HEK293 (cell line): ENCODE measurements around the gene SLC29A1.

ENCODE experiments used
- ATF2 ChIP-seq: fragments of 450-650 bp; formaldehyde crosslinking; IDR thresholded peaks from 2 replicates; pipeline ENCODE4 v1.5.1; 2016; ENCODE audit warnings: missing biosample characterization, missing genetic modification characterization, low read depth
- GLI4 ChIP-seq: fragments of 450-650 bp; formaldehyde crosslinking; IDR thresholded peaks from 2 replicates; pipeline ENCODE4 v1.5.1; 2016; ENCODE audit warnings: missing biosample characterization, missing genetic modification characterization
- HOXD13 ChIP-seq: sonication (generic); formaldehyde crosslinking; IDR thresholded peaks from 2 replicates; pipeline ENCODE4 v1.8.0; 2022; ENCODE audit warnings: missing genetic modification reagents, borderline replicate concordance
- KLF1 ChIP-seq: fragments of 450-650 bp; formaldehyde crosslinking; IDR thresholded peaks from 2 replicates; pipeline ENCODE4 v1.5.1; 2016; ENCODE audit warnings: missing biosample characterization, missing genetic modification characterization
- OSR2 ChIP-seq: fragments of 450-650 bp; formaldehyde crosslinking; IDR thresholded peaks from 2 replicates; pipeline ENCODE4 v1.5.1; 2016; ENCODE audit warnings: missing biosample characterization, missing genetic modification characterization
- OVOL3 ChIP-seq: fragments of 450-650 bp; formaldehyde crosslinking; IDR thresholded peaks from 2 replicates; pipeline ENCODE4 v1.5.1; 2016; ENCODE audit warnings: missing biosample characterization, missing genetic modification characterization
- PBX3 ChIP-seq: sonication (generic); formaldehyde crosslinking; IDR thresholded peaks from 2 replicates; pipeline ENCODE4 v1.8.1; 2022; ENCODE audit warnings: mild to moderate bottlenecking, moderate library complexity, missing genetic modification reagents
- SP3 ChIP-seq: fragments of 450-650 bp; formaldehyde crosslinking; IDR thresholded peaks from 2 replicates; pipeline ENCODE4 v1.5.1; 2016; ENCODE audit warnings: missing biosample characterization, missing genetic modification characterization
- WT1 ChIP-seq: fragments of 450-650 bp; formaldehyde crosslinking; IDR thresholded peaks from 2 replicates; pipeline ENCODE4 v1.5.1; 2016; ENCODE audit warnings: missing biosample characterization, missing genetic modification characterization
- YY2 ChIP-seq: fragments of 450-650 bp; formaldehyde crosslinking; IDR thresholded peaks from 2 replicates; pipeline ENCODE4 v1.5.1; 2016; ENCODE audit warnings: missing biosample characterization, missing genetic modification characterization
- ZBTB10 ChIP-seq: fragments of 450-650 bp; formaldehyde crosslinking; IDR thresholded peaks from 2 replicates; pipeline ENCODE4 v1.5.1; 2016; ENCODE audit warnings: missing biosample characterization, missing genetic modification characterization
- ZBTB48 ChIP-seq: fragments of 450-650 bp; formaldehyde crosslinking; IDR thresholded peaks from 2 replicates; pipeline ENCODE4 v1.5.1; 2016; ENCODE audit warnings: missing biosample characterization, missing genetic modification characterization
- ZFP41 ChIP-seq: fragments of 450-650 bp; formaldehyde crosslinking; IDR thresholded peaks from 2 replicates; pipeline ENCODE4 v1.5.1; 2016; ENCODE audit warnings: missing biosample characterization, missing genetic modification characterization, borderline replicate concordance
- ZNF223 ChIP-seq: fragments of 450-650 bp; formaldehyde crosslinking; IDR thresholded peaks from 2 replicates; pipeline ENCODE4 v1.5.1; 2016; ENCODE audit warnings: missing biosample characterization, missing genetic modification characterization
- ZNF24 ChIP-seq: fragments of 450-650 bp; formaldehyde crosslinking; IDR thresholded peaks from 2 replicates; pipeline ENCODE4 v1.5.1; 2016; ENCODE audit warnings: missing biosample characterization, missing genetic modification characterization
- ZNF280D ChIP-seq: fragments of 450-650 bp; formaldehyde crosslinking; IDR thresholded peaks from 2 replicates; pipeline ENCODE4 v1.5.1; 2016; ENCODE audit warnings: missing biosample characterization, missing genetic modification characterization
- ZNF391 ChIP-seq: fragments of 450-650 bp; formaldehyde crosslinking; IDR thresholded peaks from 2 replicates; pipeline ENCODE4 v1.5.1; 2016; ENCODE audit warnings: low read depth, missing biosample characterization, missing genetic modification characterization, borderline replicate concordance
- ZNF398 ChIP-seq: fragments of 450-650 bp; formaldehyde crosslinking; IDR thresholded peaks from 2 replicates; pipeline ENCODE4 v1.5.1; 2017; ENCODE audit warnings: missing biosample characterization, missing genetic modification characterization
- ZNF473 ChIP-seq: fragments of 450-650 bp; formaldehyde crosslinking; IDR thresholded peaks from 2 replicates; pipeline ENCODE4 v1.5.1; 2017; ENCODE audit warnings: missing biosample characterization, missing genetic modification characterization
- ZNF488 ChIP-seq: fragments of 450-650 bp; formaldehyde crosslinking; IDR thresholded peaks from 2 replicates; pipeline ENCODE4 v1.5.1; 2016; ENCODE audit warnings: missing biosample characterization, missing genetic modification characterization
- ZNF560 ChIP-seq: fragments of 450-650 bp; formaldehyde crosslinking; IDR thresholded peaks from 2 replicates; pipeline ENCODE4 v1.5.1; 2017; ENCODE audit warnings: missing biosample characterization, missing genetic modification characterization, borderline replicate concordance
- ZNF561 ChIP-seq: fragments of 450-650 bp; IDR thresholded peaks from 2 replicates; pipeline ENCODE4 v1.5.1; 2018; ENCODE audit warnings: missing biosample characterization, missing genetic modification characterization, borderline replicate concordance
- ZNF580 ChIP-seq: fragments of 450-650 bp; formaldehyde crosslinking; IDR thresholded peaks from 2 replicates; pipeline ENCODE4 v1.5.1; 2016; ENCODE audit warnings: missing biosample characterization, missing genetic modification characterization
- ZNF639 ChIP-seq: fragments of 450-650 bp; formaldehyde crosslinking; IDR thresholded peaks from 2 replicates; pipeline ENCODE4 v1.5.1; 2016; ENCODE audit warnings: missing biosample characterization, missing genetic modification characterization
- ZNF768 ChIP-seq: fragments of 450-650 bp; formaldehyde crosslinking; IDR thresholded peaks from 2 replicates; pipeline ENCODE4 v1.5.1; 2018; ENCODE audit warnings: missing biosample characterization, mild to moderate bottlenecking, missing genetic modification characterization
- ZNF777 ChIP-seq: fragments of 450-650 bp; formaldehyde crosslinking; IDR thresholded peaks from 2 replicates; pipeline ENCODE4 v1.5.1; 2017; ENCODE audit warnings: missing biosample characterization, missing genetic modification characterization, borderline replicate concordance

Gene SLC29A1

GRCh38 chr6:44245912-44246662 is 22.7 kb downstream of the SLC29A1 start (continued):
- TF ChIP-seq ZNF473 (tag by site-specific recombination): no peak
- TF ChIP-seq HOXD13: no peak
- TF ChIP-seq ZNF580 (tag by site-specific recombination): no peak
- TF ChIP-seq OSR2 (tag by site-specific recombination): no peak
- 0 out of 2 replicates have a peak, but pooled peaks have one; percentile 58 for TF ChIP-seq YY2 (tag by site-specific recombination)
- TF ChIP-seq OVOL3 (tag by site-specific recombination): peak; percentile 41; the same call in 1 of the 2 replicates
- peak; percentile 54; the same call in 1 of the 2 replicates for TF ChIP-seq ZNF280D
- peak; percentile 36; the same call in 1 of the 2 replicates for TF ChIP-seq ZNF24
- no peak for TF ChIP-seq ZNF488
- TF ChIP-seq ZNF560 (tag by site-specific recombination): no peak
- no peak for TF ChIP-seq ZFP41
- TF ChIP-seq KLF1 (tag by site-specific recombination): peak; percentile 47; the same call in 1 of the 2 replicates
- no peak for TF ChIP-seq ZNF768 (tag by site-specific recombination)
- TF ChIP-seq SP3: peak; percentile 85
- peak; percentile 93 for TF ChIP-seq ZNF398 (tag by site-specific recombination)
- TF ChIP-seq ZNF223: no peak
- peak; percentile 63; the same call in 1 of the 2 replicates for TF ChIP-seq ZBTB10
- TF ChIP-seq GLI4 (tag by site-specific recombination): peak; percentile 83
- peak; percentile 71; the same call in 1 of the 2 replicates for TF ChIP-seq ZNF391
- TF ChIP-seq ZBTB48 (tag by site-specific recombination): peak; percentile 64
- TF ChIP-seq ZNF639: peak; percentile 44
- 0 out of 2 replicates have a peak, but pooled peaks have one; percentile 26 for TF ChIP-seq ZNF561 (tag by site-specific recombination)
- TF ChIP-seq ZNF777 (tag by site-specific recombination): no peak
- TF ChIP-seq WT1 (tag by site-specific recombination): peak; percentile 32
- no peak for TF ChIP-seq ATF2
- TF ChIP-seq PBX3 (CRISPR knock-in tag): peak; percentile 61; the same call in 1 of the 2 replicates
